ENCODE measurements around the gene MTF1. TPM values are rescaled to one million over a fixed set of nuclear protein-coding genes. Genes with fewer than 3 reads are reported as not detected.

The MTF1 gene
- total RNA-seq, 1 donor from 2014 or later, result 11.3 TPM

DNA sequence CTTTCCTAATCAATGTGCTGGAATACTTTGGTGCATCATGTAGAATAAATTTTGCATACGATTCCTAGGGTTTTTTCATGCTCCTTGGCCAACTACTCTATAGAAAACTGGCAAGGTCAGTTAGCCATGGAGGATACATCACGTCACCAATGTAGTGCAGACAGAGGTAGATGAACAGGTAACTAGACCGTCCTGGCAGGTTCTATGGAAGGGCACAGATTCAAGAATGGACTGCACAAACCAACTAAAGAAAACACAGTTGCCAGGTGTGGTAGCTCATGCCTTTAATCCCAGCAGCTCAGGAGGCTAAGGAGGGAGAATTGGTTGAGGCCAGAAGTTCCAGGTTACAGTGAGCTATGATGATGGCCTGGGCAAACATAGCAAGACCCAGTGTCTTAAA, 9.9 kb downstream of the MTF1 start:
- Histone ChIP-seq H3K4me1 (peaks cover 63% of the 10 kb centered on the region), H3K36me3 (peaks cover 5% of the 10 kb centered on the region), H3K27ac (replicated peaks) (no peak overlapping the region), H3K27me3 (ENCODE audit: low read depth) (no peaks in the 10 kb centered on the region), H3K4me3 (no peak overlapping the region), H3K9me3 (replicated peaks) (no peaks in the 10 kb centered on the region)
- intact Hi-C loops (cut with micrococcal nuclease), result no loop called here
- TF ChIP-seq, protein P1, sequence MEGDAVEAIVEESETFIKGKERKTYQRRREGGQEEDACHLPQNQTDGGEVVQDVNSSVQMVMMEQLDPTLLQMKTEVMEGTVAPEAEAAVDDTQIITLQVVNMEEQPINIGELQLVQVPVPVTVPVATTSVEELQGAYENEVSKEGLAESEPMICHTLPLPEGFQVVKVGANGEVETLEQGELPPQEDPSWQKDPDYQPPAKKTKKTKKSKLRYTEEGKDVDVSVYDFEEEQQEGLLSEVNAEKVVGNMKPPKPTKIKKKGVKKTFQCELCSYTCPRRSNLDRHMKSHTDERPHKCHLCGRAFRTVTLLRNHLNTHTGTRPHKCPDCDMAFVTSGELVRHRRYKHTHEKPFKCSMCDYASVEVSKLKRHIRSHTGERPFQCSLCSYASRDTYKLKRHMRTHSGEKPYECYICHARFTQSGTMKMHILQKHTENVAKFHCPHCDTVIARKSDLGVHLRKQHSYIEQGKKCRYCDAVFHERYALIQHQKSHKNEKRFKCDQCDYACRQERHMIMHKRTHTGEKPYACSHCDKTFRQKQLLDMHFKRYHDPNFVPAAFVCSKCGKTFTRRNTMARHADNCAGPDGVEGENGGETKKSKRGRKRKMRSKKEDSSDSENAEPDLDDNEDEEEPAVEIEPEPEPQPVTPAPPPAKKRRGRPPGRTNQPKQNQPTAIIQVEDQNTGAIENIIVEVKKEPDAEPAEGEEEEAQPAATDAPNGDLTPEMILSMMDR (IDR thresholded peaks at IDR 0.05; ENCODE audit: borderline replicate concordance), result no peak
- DNase-seq, result no peak

DNA sequence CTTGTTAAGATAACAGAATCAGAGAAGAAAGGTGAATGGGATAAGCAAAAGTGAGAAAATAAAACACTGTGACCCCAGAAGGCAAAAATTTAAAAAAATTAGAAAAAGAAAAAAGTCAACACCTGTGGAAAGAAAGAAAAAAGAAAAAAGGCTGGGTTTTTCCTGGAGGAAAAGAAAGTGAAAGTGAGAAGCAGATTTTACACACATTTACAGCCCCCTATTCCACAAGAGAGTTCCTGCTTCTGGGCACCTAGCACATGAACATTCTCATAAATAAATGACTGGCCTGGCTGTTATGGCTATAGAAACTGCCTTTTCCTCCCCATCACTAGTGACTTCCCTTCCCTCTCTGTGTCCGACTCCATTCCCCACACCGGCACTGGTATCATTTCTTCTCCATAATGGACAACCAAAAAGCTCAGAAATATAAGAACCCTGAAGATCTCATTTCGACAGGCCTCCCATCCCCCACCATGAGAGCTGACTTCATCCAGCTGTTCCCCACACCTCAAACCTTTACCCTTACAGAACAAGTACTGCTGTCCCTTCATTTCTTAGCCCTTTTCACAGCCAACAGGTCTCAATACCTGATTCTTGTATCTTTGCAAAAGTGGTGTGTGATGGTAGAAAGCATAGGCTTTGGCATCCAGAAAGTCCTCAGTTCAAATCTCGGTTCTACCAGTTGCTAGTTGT, 12.6 kb downstream of the MTF1 start:
- intact Hi-C loops (cut with micrococcal nuclease), result no loop called here
- H3K9me3 ChIP-seq (replicated peaks), result no peaks in the 10 kb centered on the region
- H3K4me3 ChIP-seq, result no peak overlapping the region
- TF ChIP-seq, protein P1 (IDR thresholded peaks at IDR 0.05; ENCODE audit: borderline replicate concordance), result no peak
- no peak overlapping the region for H3K27ac ChIP-seq (replicated peaks)
- peaks cover 45% of the 10 kb centered on the region for H3K4me1 ChIP-seq
- DNase-seq, result no peak
- H3K36me3 ChIP-seq, result no peaks in the 10 kb centered on the region
- no peaks in the 10 kb centered on the region for H3K27me3 ChIP-seq (ENCODE audit: low read depth)

DNA sequence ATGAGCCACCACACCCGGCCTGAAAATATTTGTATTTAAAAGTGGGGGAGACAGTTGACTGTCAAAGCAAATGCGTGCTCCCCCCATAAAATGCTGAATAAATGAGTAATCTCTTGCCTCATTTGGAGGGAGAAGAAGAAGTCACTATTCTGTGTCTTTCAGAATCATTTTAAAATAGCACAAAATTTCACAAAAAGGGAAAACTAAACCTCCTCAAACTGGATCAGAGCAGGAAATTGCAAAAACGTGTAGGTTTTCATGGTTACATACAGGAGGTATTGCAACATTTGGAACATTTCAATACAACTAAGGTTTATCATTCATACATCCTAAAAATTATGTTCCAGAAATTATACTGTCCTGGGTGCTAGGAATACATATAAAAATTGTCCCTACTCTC, 13.6 kb downstream of the MTF1 start:
- no peaks in the 10 kb centered on the region for H3K9me3 ChIP-seq (replicated peaks)
- no peaks in the 10 kb centered on the region for H3K36me3 ChIP-seq
- intact Hi-C loops (cut with micrococcal nuclease), result no loop called here
- H3K4me1 ChIP-seq, result peaks cover 35% of the 10 kb centered on the region
- no peak for DNase-seq
- no peak overlapping the region for H3K27ac ChIP-seq (replicated peaks)
- TF ChIP-seq, protein P1 (IDR thresholded peaks at IDR 0.05; ENCODE audit: borderline replicate concordance), result no peak
- H3K27me3 ChIP-seq (ENCODE audit: low read depth), result no peaks in the 10 kb centered on the region
- no peak overlapping the region for H3K4me3 ChIP-seq

DNA sequence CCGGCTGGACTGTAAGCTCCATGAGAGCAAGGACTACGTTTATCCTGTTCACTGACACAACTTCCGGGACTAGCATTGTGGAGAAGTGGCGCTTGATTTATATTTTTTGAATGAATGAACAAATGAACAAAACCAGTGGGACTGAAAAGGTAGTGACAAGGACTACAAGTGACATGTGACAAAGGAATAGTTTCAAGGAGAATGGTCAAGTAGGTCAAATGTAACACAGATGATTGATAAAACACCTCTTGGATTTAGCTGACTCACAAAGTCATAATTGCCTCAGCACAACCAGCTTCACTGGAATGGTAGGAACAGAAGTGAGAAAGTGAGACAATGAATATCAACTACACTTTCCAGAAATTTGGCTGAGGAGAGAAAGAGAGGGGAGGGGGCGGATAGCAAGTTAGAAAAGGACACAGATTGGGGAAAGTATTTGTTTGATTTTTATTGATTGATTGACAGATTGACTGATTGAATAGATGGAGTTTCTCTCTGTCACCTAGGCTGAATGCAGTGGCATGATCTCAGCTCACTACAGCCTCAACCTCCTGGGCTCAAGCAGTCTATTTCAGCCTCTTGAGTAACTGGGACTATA, 14.2 kb downstream of the MTF1 start:
- no peak for DNase-seq
- Histone ChIP-seq H3K9me3 (replicated peaks) (no peaks in the 10 kb centered on the region), H3K36me3 (peaks cover 2% of the 10 kb centered on the region), H3K4me1 (peaks cover 30% of the 10 kb centered on the region), H3K27ac (replicated peaks) (no peak overlapping the region), H3K27me3 (ENCODE audit: low read depth) (no peaks in the 10 kb centered on the region), H3K4me3 (no peak overlapping the region)
- intact Hi-C loops (cut with micrococcal nuclease), result no loop called here
- TF ChIP-seq, protein P1 (IDR thresholded peaks at IDR 0.05; ENCODE audit: borderline replicate concordance), result no peak

DNA sequence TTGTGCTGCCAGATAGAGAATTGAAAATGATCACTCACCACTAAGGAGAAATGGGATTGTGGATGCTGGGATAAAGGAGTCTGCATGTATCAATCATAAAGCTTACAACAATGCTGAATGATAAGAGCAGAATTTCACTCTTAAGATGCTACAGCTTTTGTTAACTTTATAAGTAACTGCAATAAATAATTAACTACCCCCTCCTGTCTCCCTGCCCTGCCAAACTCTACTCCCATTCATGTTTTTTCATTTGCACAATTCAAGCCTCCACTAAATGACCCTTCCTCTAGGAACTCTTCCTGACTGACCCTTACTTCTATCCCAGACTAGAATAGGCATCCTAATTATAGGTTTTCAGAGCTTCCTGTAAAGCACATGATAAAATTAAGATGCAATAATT, 14.9 kb downstream of the MTF1 start:
- H3K4me1 ChIP-seq, result peaks cover 30% of the 10 kb centered on the region
- no peaks in the 10 kb centered on the region for H3K9me3 ChIP-seq (replicated peaks)
- no peaks in the 10 kb centered on the region for H3K27me3 ChIP-seq (ENCODE audit: low read depth)
- TF ChIP-seq, protein P1 (IDR thresholded peaks at IDR 0.05; ENCODE audit: borderline replicate concordance), result no peak
- H3K27ac ChIP-seq (replicated peaks), result no peak overlapping the region
- intact Hi-C loops (cut with micrococcal nuclease), result no loop called here
- no peak for DNase-seq
- no peak overlapping the region for H3K4me3 ChIP-seq
- H3K36me3 ChIP-seq, result peaks cover 8% of the 10 kb centered on the region

Measured in left ventricle myocardium inferior (tissue), 1 donor.